ENCODE measurements around the gene PAPSS1. TPM values are rescaled to one million over a fixed set of nuclear protein-coding genes. Genes with fewer than 3 reads are reported as not detected.

The PAPSS1 gene
- total and polyA plus RNA-seq, 10 donors = 22.7 to 73.8 (median 26.8) TPM

GRCh38 chr4:107746161-107746560, 26.1 kb upstream of the PAPSS1 start:
- no peak overlapping the region for H3K4me3 ChIP-seq
- H3K4me1 ChIP-seq = peaks cover 0 to 7% (median 0%) of the 10 kb centered on the region in 6 donors
- TF ChIP-seq POLR2AphosphoS5 (IDR thresholded peaks at IDR 0.05) = no peak
- TF ChIP-seq CTCF (IDR thresholded peaks at IDR 0.05 in 8 of 11, conservative IDR thresholded peaks at IDR 0.05 in 3 of 11) = no peak
- TF ChIP-seq POLR2A (IDR thresholded peaks at IDR 0.05) = no peak
- DNase-seq = no peak
- 66 to 92% (median 75%) methylated on average over 1 of the region's 1 CpG for WGBS, 5 donors
- intact Hi-C loops (cut with DNase I; ENCODE audit: low total_unique reads) = no loop called here
- H3K27ac ChIP-seq = no peak overlapping the region
- peaks cover 0 to 23% (median 0%) of the 10 kb centered on the region in 7 donors for H3K27me3 ChIP-seq (replicated peaks in 1 of 7)
- H3K36me3 ChIP-seq = no peaks in the 10 kb centered on the region
- peaks cover 0 to 7% (median 0%) of the 10 kb centered on the region in 8 donors for H3K9me3 ChIP-seq

GRCh38 chr4:107744532-107744931, 24.5 kb upstream of the PAPSS1 start:
- peaks cover 0 to 20% (median 0%) of the 10 kb centered on the region in 7 donors for H3K27me3 ChIP-seq (replicated peaks in 1 of 7)
- H3K4me1 ChIP-seq = peaks cover 0 to 11% (median 0%) of the 10 kb centered on the region in 6 donors
- no peaks in the 10 kb centered on the region for H3K36me3 ChIP-seq
- H3K4me3 ChIP-seq = no peak overlapping the region
- H3K9me3 ChIP-seq = peaks cover 0 to 7% (median 0%) of the 10 kb centered on the region in 8 donors
- no peak for DNase-seq
- H3K27ac ChIP-seq = no peak overlapping the region
- intact Hi-C loops (cut with DNase I; ENCODE audit: low total_unique reads) = no loop called here
- TF ChIP-seq CTCF (IDR thresholded peaks at IDR 0.05 in 8 of 11, conservative IDR thresholded peaks at IDR 0.05 in 3 of 11) (no peak), POLR2A (IDR thresholded peaks at IDR 0.05) (no peak), POLR2AphosphoS5 (IDR thresholded peaks at IDR 0.05) (no peak)

GRCh38 chr4:107743532-107743931, 23.5 kb upstream of the PAPSS1 start:
- peaks cover 0 to 11% (median 0%) of the 10 kb centered on the region in 6 donors for H3K4me1 ChIP-seq
- intact Hi-C loops (cut with DNase I; ENCODE audit: low total_unique reads) = no loop called here
- H3K36me3 ChIP-seq = no peaks in the 10 kb centered on the region
- no peak for DNase-seq
- TF ChIP-seq POLR2AphosphoS5 (IDR thresholded peaks at IDR 0.05) (no peak), CTCF (IDR thresholded peaks at IDR 0.05 in 8 of 11, conservative IDR thresholded peaks at IDR 0.05 in 3 of 11) (no peak), POLR2A (IDR thresholded peaks at IDR 0.05) (no peak)
- peaks cover 0 to 7% (median 0%) of the 10 kb centered on the region in 8 donors for H3K9me3 ChIP-seq
- H3K27ac ChIP-seq = no peak overlapping the region
- no peak overlapping the region for H3K4me3 ChIP-seq
- WGBS, 5 donors = 26 to 32% (median 28%) methylated on average over 1 of the region's 1 CpG
- peaks cover 0 to 11% (median 0%) of the 10 kb centered on the region in 7 donors for H3K27me3 ChIP-seq (replicated peaks in 1 of 7)

- no peaks in the 10 kb centered on the region for H3K36me3 ChIP-seq
- H3K4me3 ChIP-seq = no peak overlapping the region
- WGBS, 5 donors = 89 to 96% (median 93%) methylated on average over 1 of the region's 1 CpG
- intact Hi-C loops (cut with DNase I; ENCODE audit: low total_unique reads) = no loop called here
- peak overlapping the region in 1 of 8 donors; percentile 58 for H3K27ac ChIP-seq
- H3K4me1 ChIP-seq = peaks cover 0 to 11% (median 0%) of the 10 kb centered on the region in 6 donors
- peaks cover 0 to 7% (median 0%) of the 10 kb centered on the region in 8 donors for H3K9me3 ChIP-seq
- DNase-seq = no peak
- TF ChIP-seq CTCF (IDR thresholded peaks at IDR 0.05 in 8 of 11, conservative IDR thresholded peaks at IDR 0.05 in 3 of 11) (no peak), POLR2AphosphoS5 (IDR thresholded peaks at IDR 0.05) (no peak), POLR2A (IDR thresholded peaks at IDR 0.05) (no peak)
- H3K27me3 ChIP-seq (replicated peaks in 1 of 7) = peaks cover 0 to 5% (median 0%) of the 10 kb centered on the region in 7 donors
Measured at GRCh38 chr4:107742791-107743190, 22.8 kb upstream of the PAPSS1 start.
